SK-N-DZ (cell line): Measurements from ENCODE around the gene NTHL1.

Experiments
- DNase-seq: peaks from one replicate; pipeline ENCODE4 v3.0.0-alpha.2; 2015; ENCODE audit warnings: low spot score
- small RNA-seq, 2 experiments: library from RNA; depleted of rRNA; stranded (forward); fragments of <200 nt; gene quantifications; one replicate each; pipeline ENCODE3, GENCODE V24; 2014

The NTHL1 gene

DNA sequence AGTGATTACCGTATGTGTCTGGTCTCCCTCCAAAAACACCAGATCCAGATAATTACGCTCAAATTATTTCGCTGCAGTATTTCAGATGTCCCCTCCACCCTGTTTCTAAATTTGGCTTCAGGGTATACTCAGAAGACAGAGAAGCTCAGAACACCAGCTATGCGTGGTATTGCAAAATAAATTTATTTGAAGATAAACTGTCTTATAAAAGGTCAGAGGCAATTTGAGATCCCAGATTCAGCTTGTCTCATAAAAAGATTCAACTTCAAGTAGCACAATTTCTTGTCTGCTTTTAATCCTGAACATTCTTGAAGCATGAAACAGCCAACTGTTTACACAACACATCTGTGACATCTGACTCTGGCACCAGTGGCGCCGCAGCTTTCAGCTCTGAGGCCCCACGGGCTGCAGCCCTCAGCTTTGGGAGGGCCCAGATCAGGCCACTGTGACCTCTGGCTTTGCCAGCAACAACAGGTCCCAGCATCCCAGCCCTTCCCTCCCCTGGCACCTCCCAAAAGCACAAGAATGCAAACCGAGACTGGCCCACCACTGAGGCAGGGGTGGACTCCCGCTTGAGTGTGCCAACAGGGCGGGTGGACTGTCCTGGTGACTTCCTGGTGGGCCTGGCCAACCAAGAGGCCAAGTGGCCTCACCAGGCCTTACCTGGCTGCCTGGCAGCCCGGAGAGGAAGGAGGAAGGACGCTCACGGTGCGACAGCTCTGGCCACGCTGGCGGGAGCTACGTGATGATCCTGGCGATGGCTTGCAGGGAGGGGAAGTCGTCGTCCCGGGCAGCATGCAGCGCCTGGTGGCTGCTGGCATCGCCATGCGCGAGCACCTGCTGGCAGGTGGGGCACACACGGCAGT lies 49.9 kb downstream of the NTHL1 start:
- no peak for DNase-seq

DNA sequence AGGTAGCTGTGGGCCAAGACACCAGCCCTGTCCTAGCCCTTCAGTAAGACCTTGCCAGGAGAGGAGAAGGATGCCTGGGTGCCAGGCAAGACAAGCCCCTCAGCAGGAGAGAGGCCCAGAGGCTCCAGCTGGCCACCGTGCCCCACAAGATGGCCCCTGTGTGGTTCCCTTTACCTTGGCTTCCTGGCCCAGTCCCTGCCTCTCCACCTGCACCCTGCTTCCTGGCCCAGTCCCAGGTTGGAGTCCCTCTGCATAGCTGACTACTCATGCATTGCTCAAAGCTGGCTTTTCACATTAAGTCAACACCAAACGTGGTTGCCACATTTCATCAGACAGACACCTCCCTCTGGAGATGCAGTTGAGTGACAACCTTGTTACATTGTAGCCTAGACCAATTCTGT lies 53.9 kb downstream of the NTHL1 start:
- DNase-seq, result no peak

DNA sequence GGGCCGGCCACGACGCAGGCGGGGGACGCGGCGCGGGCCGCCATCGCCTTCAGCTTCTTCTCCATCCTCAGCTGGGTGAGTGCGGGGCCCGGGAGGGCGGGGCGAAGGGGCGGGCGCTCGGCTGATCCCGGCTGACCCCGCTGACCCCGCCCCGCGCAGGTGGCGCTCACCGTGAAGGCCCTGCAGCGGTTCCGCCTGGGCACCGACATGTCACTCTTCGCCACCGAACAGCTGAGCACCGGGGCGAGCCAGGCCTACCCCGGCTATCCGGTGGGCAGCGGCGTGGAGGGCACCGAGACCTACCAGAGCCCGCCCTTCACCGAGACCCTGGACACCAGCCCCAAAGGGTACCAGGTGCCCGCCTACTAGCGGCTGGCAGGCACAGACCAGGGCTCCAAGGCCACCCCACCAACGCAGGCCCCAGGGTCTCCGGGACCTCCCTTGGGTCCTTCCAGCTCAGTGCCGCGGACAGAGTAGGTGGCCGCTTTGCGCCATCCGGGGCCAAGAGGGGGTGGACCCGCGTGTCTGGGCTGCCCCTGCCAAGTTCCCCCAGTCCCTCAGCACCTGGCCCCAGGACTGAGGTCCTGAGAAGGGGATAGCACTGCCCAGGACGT lies 54.8 kb downstream of the NTHL1 start:
- no peak for DNase-seq

DNA sequence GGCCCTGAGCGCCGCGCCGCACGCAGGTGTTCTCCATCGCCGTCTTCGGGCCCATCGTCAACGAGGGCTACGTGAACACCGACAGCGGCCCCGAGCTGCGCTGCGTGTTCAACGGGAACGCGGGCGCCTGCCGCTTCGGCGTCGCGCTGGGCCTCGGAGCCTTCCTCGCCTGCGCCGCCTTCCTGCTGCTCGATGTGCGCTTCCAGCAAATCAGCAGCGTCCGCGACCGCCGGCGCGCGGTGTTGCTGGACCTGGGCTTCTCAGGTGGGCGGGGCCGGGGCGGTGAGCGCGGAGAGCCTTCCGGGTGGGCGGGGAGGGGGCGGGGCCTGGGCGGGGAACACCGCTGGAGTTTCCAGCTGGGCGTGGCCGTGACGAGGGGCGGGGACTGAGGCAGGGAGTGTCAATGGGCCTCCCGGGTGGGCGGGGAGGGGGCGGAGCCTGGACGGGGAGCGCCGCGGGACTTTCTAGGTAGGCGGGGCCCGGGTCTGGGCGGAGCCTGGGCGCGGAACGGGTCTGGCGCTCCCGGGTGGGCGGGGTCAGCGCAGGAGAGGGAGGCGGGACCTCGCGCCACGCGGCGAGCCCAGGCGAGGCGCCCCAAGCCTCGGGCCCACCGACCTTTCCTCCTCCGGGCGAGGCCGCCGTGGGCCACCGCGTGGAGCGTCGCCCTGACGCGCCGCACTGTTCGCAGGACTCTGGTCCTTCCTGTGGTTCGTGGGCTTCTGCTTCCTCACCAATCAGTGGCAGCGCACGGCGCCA lies 55.5 kb downstream of the NTHL1 start:
- DNase-seq, result no peak

DNA sequence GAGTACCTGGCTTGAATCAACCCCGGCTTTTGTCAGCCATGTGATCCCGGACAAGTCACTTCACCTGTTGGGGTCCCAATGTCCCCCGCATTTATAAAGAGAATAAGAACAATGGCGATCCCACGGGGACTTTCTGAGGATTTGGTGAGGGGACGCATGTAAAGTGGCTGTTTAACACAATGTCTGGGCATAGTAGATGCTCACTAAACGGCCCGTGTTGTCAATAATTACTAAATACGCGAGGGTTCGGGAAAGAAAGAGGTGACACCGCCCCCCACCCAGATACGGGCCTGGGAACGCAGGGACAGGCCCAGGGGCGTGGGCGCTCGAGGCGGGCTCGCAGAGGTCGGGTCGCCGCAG lies 56.1 kb downstream of the NTHL1 start:
- DNase-seq, result no peak

DNA sequence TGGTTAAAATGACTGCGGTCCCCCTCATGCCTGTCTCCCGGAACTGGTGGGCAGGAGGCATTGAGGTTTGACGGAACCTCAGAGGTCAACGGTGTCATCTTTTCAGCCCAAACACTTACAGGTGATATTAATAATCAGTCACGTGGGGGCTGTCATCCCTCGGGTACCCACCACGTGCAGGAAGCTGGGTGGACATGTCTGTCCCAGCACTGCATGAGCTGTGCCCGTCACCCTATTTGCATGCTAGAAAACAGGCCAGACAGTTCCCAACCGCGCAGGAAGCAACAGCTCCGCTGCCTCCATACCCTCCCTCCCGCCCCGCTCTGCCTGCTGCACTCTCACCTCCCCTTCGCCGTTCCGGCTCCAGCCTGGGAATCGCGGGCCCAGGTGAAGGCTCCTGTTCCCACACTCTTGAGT lies 56.5 kb downstream of the NTHL1 start:
- no peak for DNase-seq

DNA sequence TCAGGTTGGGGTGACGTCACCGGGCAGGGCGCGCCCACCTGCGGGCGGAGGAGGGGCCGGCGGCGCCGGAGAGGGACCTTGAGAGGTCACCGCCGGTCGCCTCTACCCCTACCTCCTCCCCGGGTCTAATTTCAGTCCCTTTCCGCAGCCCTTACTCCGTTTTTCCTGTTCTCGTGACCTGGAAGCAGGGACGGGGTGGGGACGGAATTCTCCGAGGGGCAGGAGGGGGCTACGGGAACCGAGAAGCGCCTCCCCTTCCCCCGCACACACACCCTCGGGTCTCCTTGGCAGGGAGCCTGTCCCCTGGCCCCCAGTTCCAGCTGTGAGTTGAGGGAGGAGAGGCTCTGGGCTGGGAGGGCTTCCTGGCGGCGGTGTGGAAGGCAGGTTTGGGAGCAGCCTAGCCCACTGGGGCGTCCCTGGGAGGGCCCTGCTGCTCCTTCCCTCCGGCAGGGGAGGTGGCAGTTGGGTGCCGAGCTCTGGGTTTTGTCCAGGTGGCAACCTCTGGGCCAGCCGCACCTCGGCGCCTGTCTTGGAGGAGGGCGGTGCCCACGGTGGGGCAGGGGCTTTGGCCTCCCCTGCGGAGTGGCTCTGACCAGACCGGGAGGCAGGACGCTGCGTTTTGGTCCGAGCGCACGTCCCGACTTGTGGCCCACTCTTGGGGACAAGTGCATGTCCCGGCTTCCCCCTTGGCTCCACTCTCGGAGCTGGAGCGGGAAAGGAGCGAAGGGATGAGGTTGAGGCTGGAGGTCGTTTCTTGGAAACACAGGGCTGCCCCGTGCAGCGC lies 57.1 kb downstream of the NTHL1 start:
- no peak for DNase-seq

DNA sequence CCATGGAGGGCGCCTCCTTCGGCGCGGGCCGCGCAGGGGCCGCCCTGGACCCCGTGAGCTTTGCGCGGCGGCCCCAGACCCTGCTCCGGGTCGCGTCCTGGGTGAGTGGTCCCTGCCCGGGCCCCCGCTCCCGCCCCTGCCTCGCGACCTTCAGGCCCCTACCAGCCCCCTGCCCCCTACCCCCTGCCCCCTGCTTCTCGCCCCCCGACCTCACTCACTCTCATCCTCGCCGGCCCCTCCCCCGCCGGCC lies 57.6 kb downstream of the NTHL1 start:
- no peak for DNase-seq

Small RNAs within 50 kb of the gene (small RNA-seq; reads per million reads assigned to genes)
- gene MIR1225 (0.08 to 0.22 reads per million in 2 experiments), gene RN7SL219P (0 to 0.04 reads per million in 2 experiments)
